ENCODE measurements around the gene AGXT.

Gene AGXT

GRCh38 chr2:240884745-240885144 is 16.1 kb downstream of the AGXT start:
- no peaks in the 10 kb centered on the region for H3K9me3 ChIP-seq (ENCODE audit: control insufficient read depth, low read depth, low read length)
- no peak overlapping the region for H3K27ac ChIP-seq (ENCODE audit: low read length)
- no peaks in the 10 kb centered on the region for H3K36me3 ChIP-seq (ENCODE audit: control insufficient read depth, low read depth, low read length)
- H3K4me1 ChIP-seq (ENCODE audit: control insufficient read depth, low read depth, low read length) = no peaks in the 10 kb centered on the region
- no peak overlapping the region for H3K9ac ChIP-seq (ENCODE audit: low read length)
- no peaks in the 10 kb centered on the region for H3K27me3 ChIP-seq (ENCODE audit: control insufficient read depth, insufficient read depth, low read length)
- no peak overlapping the region for H3K4me3 ChIP-seq (ENCODE audit: low read length)

GRCh38 chr2:240885566-240885965 is 16.9 kb downstream of the AGXT start:
- Histone ChIP-seq H3K9ac (ENCODE audit: low read length) (no peak overlapping the region), H3K27ac (ENCODE audit: low read length) (no peak overlapping the region), H3K4me1 (ENCODE audit: control insufficient read depth, low read depth, low read length) (no peaks in the 10 kb centered on the region), H3K36me3 (ENCODE audit: control insufficient read depth, low read depth, low read length) (no peaks in the 10 kb centered on the region), H3K4me3 (ENCODE audit: low read length) (no peak overlapping the region), H3K27me3 (ENCODE audit: control insufficient read depth, insufficient read depth, low read length) (no peaks in the 10 kb centered on the region), H3K9me3 (ENCODE audit: control insufficient read depth, low read depth, low read length) (no peaks in the 10 kb centered on the region)

GRCh38 chr2:240886023-240886565 is 17.5 kb downstream of the AGXT start:
- Histone ChIP-seq H3K4me3 (ENCODE audit: low read length) (no peak overlapping the region), H3K9me3 (ENCODE audit: control insufficient read depth, low read depth, low read length) (no peaks in the 10 kb centered on the region), H3K4me1 (ENCODE audit: control insufficient read depth, low read depth, low read length) (no peaks in the 10 kb centered on the region), H3K27me3 (ENCODE audit: control insufficient read depth, insufficient read depth, low read length) (no peaks in the 10 kb centered on the region), H3K9ac (ENCODE audit: low read length) (no peak overlapping the region), H3K27ac (ENCODE audit: low read length) (no peak overlapping the region), H3K36me3 (ENCODE audit: control insufficient read depth, low read depth, low read length) (no peaks in the 10 kb centered on the region)

- Histone ChIP-seq H3K9me3 (ENCODE audit: control insufficient read depth, low read depth, low read length) (no peaks in the 10 kb centered on the region), H3K36me3 (ENCODE audit: control insufficient read depth, low read depth, low read length) (no peaks in the 10 kb centered on the region), H3K4me1 (ENCODE audit: control insufficient read depth, low read depth, low read length) (no peaks in the 10 kb centered on the region), H3K4me3 (ENCODE audit: low read length) (no peak overlapping the region), H3K27me3 (ENCODE audit: control insufficient read depth, insufficient read depth, low read length) (no peaks in the 10 kb centered on the region), H3K27ac (ENCODE audit: low read length) (no peak overlapping the region), H3K9ac (ENCODE audit: low read length) (no peak overlapping the region)
Measured at GRCh38 chr2:240886678-240887609, 18.3 kb downstream of the AGXT start.

GRCh38 chr2:240887631-240888030 is 19.0 kb downstream of the AGXT start:
- Histone ChIP-seq H3K9ac (ENCODE audit: low read length) (no peak overlapping the region), H3K27ac (ENCODE audit: low read length) (no peak overlapping the region)

GRCh38 chr2:240888130-240888889 is 19.7 kb downstream of the AGXT start:
- Histone ChIP-seq H3K4me3 (ENCODE audit: low read length) (no peak overlapping the region), H3K27ac (ENCODE audit: low read length) (no peak overlapping the region), H3K27me3 (ENCODE audit: control insufficient read depth, insufficient read depth, low read length) (no peaks in the 10 kb centered on the region), H3K36me3 (ENCODE audit: control insufficient read depth, low read depth, low read length) (no peaks in the 10 kb centered on the region), H3K4me1 (ENCODE audit: control insufficient read depth, low read depth, low read length) (no peaks in the 10 kb centered on the region), H3K9ac (ENCODE audit: low read length) (no peak overlapping the region), H3K9me3 (ENCODE audit: control insufficient read depth, low read depth, low read length) (no peaks in the 10 kb centered on the region)

More at GRCh38 chr2:240887631-240888030, 19.0 kb downstream of the AGXT start:
- no peaks in the 10 kb centered on the region for H3K27me3 ChIP-seq (ENCODE audit: control insufficient read depth, insufficient read depth, low read length)
- H3K36me3 ChIP-seq (ENCODE audit: control insufficient read depth, low read depth, low read length) = no peaks in the 10 kb centered on the region
- no peaks in the 10 kb centered on the region for H3K9me3 ChIP-seq (ENCODE audit: control insufficient read depth, low read depth, low read length)
- no peak overlapping the region for H3K4me3 ChIP-seq (ENCODE audit: low read length)
- no peaks in the 10 kb centered on the region for H3K4me1 ChIP-seq (ENCODE audit: control insufficient read depth, low read depth, low read length)

GRCh38 chr2:240888890-240889573 is 20.4 kb downstream of the AGXT start:
- no peaks in the 10 kb centered on the region for H3K4me1 ChIP-seq (ENCODE audit: control insufficient read depth, low read depth, low read length)
- H3K27ac ChIP-seq (ENCODE audit: low read length) = no peak overlapping the region
- no peak overlapping the region for H3K9ac ChIP-seq (ENCODE audit: low read length)
- no peaks in the 10 kb centered on the region for H3K9me3 ChIP-seq (ENCODE audit: control insufficient read depth, low read depth, low read length)
- H3K36me3 ChIP-seq (ENCODE audit: control insufficient read depth, low read depth, low read length) = no peaks in the 10 kb centered on the region
- no peaks in the 10 kb centered on the region for H3K27me3 ChIP-seq (ENCODE audit: control insufficient read depth, insufficient read depth, low read length)
- H3K4me3 ChIP-seq (ENCODE audit: low read length) = no peak overlapping the region

GRCh38 chr2:240889601-240890560 is 21.3 kb downstream of the AGXT start:
- Histone ChIP-seq H3K36me3 (ENCODE audit: control insufficient read depth, low read depth, low read length) (no peaks in the 10 kb centered on the region), H3K9ac (ENCODE audit: low read length) (no peak overlapping the region), H3K9me3 (ENCODE audit: control insufficient read depth, low read depth, low read length) (no peaks in the 10 kb centered on the region), H3K4me1 (ENCODE audit: control insufficient read depth, low read depth, low read length) (no peaks in the 10 kb centered on the region), H3K27ac (ENCODE audit: low read length) (no peak overlapping the region), H3K27me3 (ENCODE audit: control insufficient read depth, insufficient read depth, low read length) (no peaks in the 10 kb centered on the region), H3K4me3 (ENCODE audit: low read length) (no peak overlapping the region)

GRCh38 chr2:240890691-240891090 is 22.1 kb downstream of the AGXT start:
- H3K9me3 ChIP-seq (ENCODE audit: control insufficient read depth, low read depth, low read length) = no peaks in the 10 kb centered on the region
- H3K27ac ChIP-seq (ENCODE audit: low read length) = no peak overlapping the region
- no peak overlapping the region for H3K4me3 ChIP-seq (ENCODE audit: low read length)
- H3K9ac ChIP-seq (ENCODE audit: low read length) = no peak overlapping the region
- H3K36me3 ChIP-seq (ENCODE audit: control insufficient read depth, low read depth, low read length) = no peaks in the 10 kb centered on the region
- H3K27me3 ChIP-seq (ENCODE audit: control insufficient read depth, insufficient read depth, low read length) = no peaks in the 10 kb centered on the region
- H3K4me1 ChIP-seq (ENCODE audit: control insufficient read depth, low read depth, low read length) = no peaks in the 10 kb centered on the region

GRCh38 chr2:240891492-240892340 is 23.1 kb downstream of the AGXT start:
- H3K9me3 ChIP-seq (ENCODE audit: control insufficient read depth, low read depth, low read length) = no peaks in the 10 kb centered on the region
- no peaks in the 10 kb centered on the region for H3K4me1 ChIP-seq (ENCODE audit: control insufficient read depth, low read depth, low read length)
- no peaks in the 10 kb centered on the region for H3K27me3 ChIP-seq (ENCODE audit: control insufficient read depth, insufficient read depth, low read length)
- no peak overlapping the region for H3K27ac ChIP-seq (ENCODE audit: low read length)
- no peak overlapping the region for H3K4me3 ChIP-seq (ENCODE audit: low read length)
- no peaks in the 10 kb centered on the region for H3K36me3 ChIP-seq (ENCODE audit: control insufficient read depth, low read depth, low read length)
- H3K9ac ChIP-seq (ENCODE audit: low read length) = no peak overlapping the region

Data from iPS-18a (cell line).